PC-3 (cell line): ENCODE results near the gene ZNF18.

Experiments used
- CTCF ChIP-seq: fragments of 300-600 bp; sonication (generic); conservative IDR thresholded peaks from 2 replicates; pipeline ENCODE4 v1.5.1; 2017; ENCODE audit warnings: antibody characterized with exemption, low read depth, mild to moderate bottlenecking, low read length
- EZH2phosphoT487 ChIP-seq: fragments of 300-600 bp; sonication (generic); IDR thresholded peaks from 2 replicates; pipeline ENCODE4 v1.6.1; 2018; ENCODE audit warnings: mild to moderate bottlenecking, antibody characterized with exemption, low read length, borderline replicate concordance

GRCh38 chr17:12046786-12047185, 49.5 kb upstream of the ZNF18 start:
- no peak for TF ChIP-seq CTCF
- TF ChIP-seq EZH2phosphoT487, result no peak
